ENCODE measurements around the gene TGFBR2. TPM values are rescaled to one million over a fixed set of nuclear protein-coding genes. Genes with fewer than 3 reads are reported as not detected.

The TGFBR2 gene
- total and polyA plus RNA-seq, 2 of the 13 experiments (the other 11 are each of a cell fraction or from before 2014, with no cell fraction given) = 82.2 to 187 TPM

GRCh38 chr3:30605706-30606300 lies 598 bp upstream of the TGFBR2 start (continued):
- TF ChIP-seq, protein P1, sequence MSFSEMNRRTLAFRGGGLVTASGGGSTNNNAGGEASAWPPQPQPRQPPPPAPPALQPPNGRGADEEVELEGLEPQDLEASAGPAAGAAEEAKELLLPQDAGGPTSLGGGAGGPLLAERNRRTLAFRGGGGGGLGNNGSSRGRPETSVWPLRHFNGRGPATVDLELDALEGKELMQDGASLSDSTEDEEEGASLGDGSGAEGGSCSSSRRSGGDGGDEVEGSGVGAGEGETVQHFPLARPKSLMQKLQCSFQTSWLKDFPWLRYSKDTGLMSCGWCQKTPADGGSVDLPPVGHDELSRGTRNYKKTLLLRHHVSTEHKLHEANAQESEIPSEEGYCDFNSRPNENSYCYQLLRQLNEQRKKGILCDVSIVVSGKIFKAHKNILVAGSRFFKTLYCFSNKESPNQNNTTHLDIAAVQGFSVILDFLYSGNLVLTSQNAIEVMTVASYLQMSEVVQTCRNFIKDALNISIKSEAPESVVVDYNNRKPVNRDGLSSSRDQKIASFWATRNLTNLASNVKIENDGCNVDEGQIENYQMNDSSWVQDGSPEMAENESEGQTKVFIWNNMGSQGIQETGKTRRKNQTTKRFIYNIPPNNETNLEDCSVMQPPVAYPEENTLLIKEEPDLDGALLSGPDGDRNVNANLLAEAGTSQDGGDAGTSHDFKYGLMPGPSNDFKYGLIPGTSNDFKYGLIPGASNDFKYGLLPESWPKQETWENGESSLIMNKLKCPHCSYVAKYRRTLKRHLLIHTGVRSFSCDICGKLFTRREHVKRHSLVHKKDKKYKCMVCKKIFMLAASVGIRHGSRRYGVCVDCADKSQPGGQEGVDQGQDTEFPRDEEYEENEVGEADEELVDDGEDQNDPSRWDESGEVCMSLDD (CRISPR knock-in tag; IDR thresholded peaks at IDR 0.05; ENCODE audit: borderline replicate concordance) = no peak
- TF ChIP-seq ZNF891 (CRISPR knock-in tag; IDR thresholded peaks at IDR 0.05) = no peak
- TF ChIP-seq ASH2L (IDR thresholded peaks at IDR 0.05; ENCODE audit: insufficient read length, low read depth, low read length) = no peak
- no peak for TF ChIP-seq CBX1 (IDR thresholded peaks at IDR 0.05; ENCODE audit: low read depth)
- TF ChIP-seq MYPOP (CRISPR knock-in tag; IDR thresholded peaks at IDR 0.05) = peak; percentile 52; the same call in 1 of the 2 replicates
- TF ChIP-seq, protein P2, sequence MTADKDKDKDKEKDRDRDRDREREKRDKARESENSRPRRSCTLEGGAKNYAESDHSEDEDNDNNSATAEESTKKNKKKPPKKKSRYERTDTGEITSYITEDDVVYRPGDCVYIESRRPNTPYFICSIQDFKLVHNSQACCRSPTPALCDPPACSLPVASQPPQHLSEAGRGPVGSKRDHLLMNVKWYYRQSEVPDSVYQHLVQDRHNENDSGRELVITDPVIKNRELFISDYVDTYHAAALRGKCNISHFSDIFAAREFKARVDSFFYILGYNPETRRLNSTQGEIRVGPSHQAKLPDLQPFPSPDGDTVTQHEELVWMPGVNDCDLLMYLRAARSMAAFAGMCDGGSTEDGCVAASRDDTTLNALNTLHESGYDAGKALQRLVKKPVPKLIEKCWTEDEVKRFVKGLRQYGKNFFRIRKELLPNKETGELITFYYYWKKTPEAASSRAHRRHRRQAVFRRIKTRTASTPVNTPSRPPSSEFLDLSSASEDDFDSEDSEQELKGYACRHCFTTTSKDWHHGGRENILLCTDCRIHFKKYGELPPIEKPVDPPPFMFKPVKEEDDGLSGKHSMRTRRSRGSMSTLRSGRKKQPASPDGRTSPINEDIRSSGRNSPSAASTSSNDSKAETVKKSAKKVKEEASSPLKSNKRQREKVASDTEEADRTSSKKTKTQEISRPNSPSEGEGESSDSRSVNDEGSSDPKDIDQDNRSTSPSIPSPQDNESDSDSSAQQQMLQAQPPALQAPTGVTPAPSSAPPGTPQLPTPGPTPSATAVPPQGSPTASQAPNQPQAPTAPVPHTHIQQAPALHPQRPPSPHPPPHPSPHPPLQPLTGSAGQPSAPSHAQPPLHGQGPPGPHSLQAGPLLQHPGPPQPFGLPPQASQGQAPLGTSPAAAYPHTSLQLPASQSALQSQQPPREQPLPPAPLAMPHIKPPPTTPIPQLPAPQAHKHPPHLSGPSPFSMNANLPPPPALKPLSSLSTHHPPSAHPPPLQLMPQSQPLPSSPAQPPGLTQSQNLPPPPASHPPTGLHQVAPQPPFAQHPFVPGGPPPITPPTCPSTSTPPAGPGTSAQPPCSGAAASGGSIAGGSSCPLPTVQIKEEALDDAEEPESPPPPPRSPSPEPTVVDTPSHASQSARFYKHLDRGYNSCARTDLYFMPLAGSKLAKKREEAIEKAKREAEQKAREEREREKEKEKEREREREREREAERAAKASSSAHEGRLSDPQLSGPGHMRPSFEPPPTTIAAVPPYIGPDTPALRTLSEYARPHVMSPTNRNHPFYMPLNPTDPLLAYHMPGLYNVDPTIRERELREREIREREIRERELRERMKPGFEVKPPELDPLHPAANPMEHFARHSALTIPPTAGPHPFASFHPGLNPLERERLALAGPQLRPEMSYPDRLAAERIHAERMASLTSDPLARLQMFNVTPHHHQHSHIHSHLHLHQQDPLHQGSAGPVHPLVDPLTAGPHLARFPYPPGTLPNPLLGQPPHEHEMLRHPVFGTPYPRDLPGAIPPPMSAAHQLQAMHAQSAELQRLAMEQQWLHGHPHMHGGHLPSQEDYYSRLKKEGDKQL (CRISPR knock-in tag; IDR thresholded peaks at IDR 0.05; ENCODE audit: low read depth) = no peak
- TF ChIP-seq ATF4 (CRISPR knock-in tag; IDR thresholded peaks at IDR 0.05) = 0 out of 4 replicates have a peak, but pooled peaks of 1 of the 2 experiments have one; percentile 58
- TF ChIP-seq ZMAT3 (CRISPR knock-in tag; conservative IDR thresholded peaks at IDR 0.05) = no peak
- TF ChIP-seq ZBTB42 (CRISPR knock-in tag; IDR thresholded peaks at IDR 0.05) = no peak
- TF ChIP-seq SATB2 (CRISPR knock-in tag; IDR thresholded peaks at IDR 0.05) = 0 out of 2 replicates have a peak, but pooled peaks have one; percentile 53
- no peak for TF ChIP-seq HIVEP1 (CRISPR knock-in tag; IDR thresholded peaks at IDR 0.05)
- peak; percentile 10; the same call in 1 of the 2 replicates for TF ChIP-seq HOXA9 (CRISPR knock-in tag; IDR thresholded peaks at IDR 0.05; ENCODE audit: borderline replicate concordance)
- TF ChIP-seq ZNF501 (CRISPR knock-in tag; IDR thresholded peaks at IDR 0.05) = no peak
- TF ChIP-seq ZNF841 (CRISPR knock-in tag; IDR thresholded peaks at IDR 0.05; ENCODE audit: borderline replicate concordance) = peak; percentile 16; the same call in 1 of the 2 replicates
- TF ChIP-seq SAP130 (CRISPR knock-in tag; IDR thresholded peaks at IDR 0.05; ENCODE audit: low read depth) = no peak
- no peak for TF ChIP-seq HOXA3 (CRISPR knock-in tag; IDR thresholded peaks at IDR 0.05)
- TF ChIP-seq ZNF431 (CRISPR knock-in tag; IDR thresholded peaks at IDR 0.05; ENCODE audit: borderline replicate concordance, low read depth) = no peak
- no peak for TF ChIP-seq ZBTB7B (CRISPR knock-in tag; IDR thresholded peaks at IDR 0.05)

All from HepG2 (cell line).